Mammary epithelial cell (primary cell): ENCODE measurements around the gene PCAT6.

Source experiments
- CTCF ChIP-seq, 2 donors: IDR thresholded peaks in 1 of 2; conservative IDR thresholded peaks in 1 of 2; 2 replicates each; pipeline ENCODE4 v1.5.1; 2011 to 2012; ENCODE audit warnings: inconsistent platforms in 2 of 2, low read length in 2 of 2, mild to moderate bottlenecking in 2 of 2, control low read depth in 1 of 2, low read depth in 1 of 2; ENCODE audit not compliant: insufficient read depth in 1 of 2; ENCODE audit errors: extremely low read depth in 1 of 2
- EZH2 ChIP-seq: IDR thresholded peaks from 2 replicates; pipeline ENCODE4 v1.6.1; 2012; ENCODE audit warnings: low read length, inconsistent platforms, borderline replicate concordance

DNA sequence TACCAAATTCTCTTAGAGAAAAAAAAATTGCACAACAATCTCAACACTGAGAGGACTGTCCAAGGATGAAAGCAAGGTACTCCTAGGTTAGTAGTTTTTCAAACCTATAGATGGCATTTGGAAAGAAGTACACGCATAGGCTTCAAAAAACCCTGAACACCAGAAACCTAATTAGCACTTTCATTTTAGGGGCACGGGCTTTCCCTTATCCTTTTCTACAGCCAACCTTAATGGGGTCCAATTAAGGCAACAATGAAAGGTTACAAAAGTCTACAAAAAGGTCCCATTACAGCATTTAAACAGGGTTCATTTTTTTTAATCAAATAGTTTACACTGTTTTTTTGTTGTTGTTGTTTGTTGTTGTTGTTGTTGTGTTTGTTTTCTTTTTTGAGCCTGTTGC, 8.7 kb upstream of the PCAT6 start:
- TF ChIP-seq CTCF (conservative IDR thresholded peaks at IDR 0.05 in 1 of 2, IDR thresholded peaks at IDR 0.05 in 1 of 2; ENCODE audit: extremely low read depth in 1 of 2, insufficient read depth in 1 of 2, low read depth in 1 of 2, low read length in 2 of 2) (no peak), EZH2 (no peak)
